HepG2 (cell line): ENCODE data around the gene TOM1L2. TPM values are rescaled to one million over a fixed set of nuclear protein-coding genes. Genes with fewer than 3 reads are reported as not detected.

Experiments
- ATAC-seq: fragments of 200-7000 bp; cut with Tn5 transposase; 3 replicates; pipeline ENCODE4 v1.9.1; 2020; ENCODE audit warnings: mild to moderate bottlenecking, moderate library complexity
- BruUV-seq: library from RNA; stranded (reverse); fragments of 400-500 nt; replicated peaks from 2 replicates; lab custom pipeline; 2021; lab: Mats Ljungman, UMichigan
- CTCF ChIA-PET: fragments of 300-600 bp; formaldehyde crosslinking; extraction: SDS; loops from one replicate; lab custom pipeline; 2021; ENCODE audit warnings: low total read pairs, inconsistent platforms, low intra/inter-chr PET ratio; lab: Yijun Ruan, JAX
- POLR2A ChIA-PET: fragments of 350-600 bp; sonication (Branson Sonifier 250); formaldehyde crosslinking; loops from one replicate; lab custom pipeline; 2020; ENCODE audit warnings: antibody characterized with exemption, inconsistent platforms; lab: Yijun Ruan, JAX
- DNase-seq: peaks from one replicate; pipeline ENCODE4 v3.0.0-alpha.2; 2015; ENCODE audit warnings: low spot score
- FAIRE-seq: peaks from 3 replicates; lab custom pipeline; 2011; peaks lifted over from hg19 to GRCh38; lab: Jason Lieb, UNC
- H2AFZ ChIP-seq: one replicate; pipeline ENCODE4 v1.6.1; 2011; ENCODE audit warnings: low read length, inconsistent platforms
- H3K27ac ChIP-seq: fragments of 300-600 bp; 3 replicates; pipeline ENCODE4 v1.8.0; 2011; ENCODE audit warnings: mixed run types, mild to moderate bottlenecking, mixed read lengths, low read length, inconsistent platforms; ENCODE audit not compliant: insufficient read depth; ENCODE audit errors: extremely low read length
- H3K27me3 ChIP-seq, 2 experiments: fragments of 200-600 bp in 1 of 2; 2 replicates in 1 of 2; 3 replicates in 1 of 2; pipeline versions ENCODE4 v1.6.0 to v1.8.0; 2011; ENCODE audit warnings: low read length in 2 of 2, mild to moderate bottlenecking in 2 of 2, moderate library complexity in 2 of 2, inconsistent platforms in 1 of 2; ENCODE audit not compliant: insufficient read depth in 2 of 2, control insufficient read depth in 1 of 2
- H3K36me3 ChIP-seq, 2 experiments: fragments of 200-600 bp in 1 of 2; replicated peaks in 1 of 2; 2 replicates in 1 of 2; 3 replicates in 1 of 2; pipeline versions ENCODE4 v1.5.1 to v1.8.0; 2011; ENCODE audit warnings: low read length in 2 of 2, inconsistent platforms in 1 of 2; ENCODE audit not compliant: insufficient read depth in 2 of 2, control insufficient read depth in 1 of 2
- H3K4me1 ChIP-seq: 2 replicates; pipeline ENCODE4 v1.5.1; 2012; ENCODE audit warnings: low read length, inconsistent platforms; ENCODE audit not compliant: insufficient read depth
- H3K4me2 ChIP-seq: 2 replicates; pipeline ENCODE4 v1.6.0; 2011; ENCODE audit warnings: low read depth, low read length, inconsistent platforms
- H3K4me3 ChIP-seq, 3 experiments: fragments of 200-600 bp in 1 of 3; sonication (generic), shearing (Covaris generic) in 1 of 3; replicated peaks in 1 of 3; 2 replicates each; pipeline ENCODE4 v1.5.1; 2011 to 2016; ENCODE audit warnings: low read length in 3 of 3, inconsistent platforms in 2 of 3, low read depth in 2 of 3, mild to moderate bottlenecking in 2 of 3, control low read depth in 1 of 3, mixed read lengths in 1 of 3; ENCODE audit not compliant: insufficient read depth in 1 of 3
- H3K79me2 ChIP-seq: one replicate; pipeline ENCODE4 v1.6.1; 2011; ENCODE audit warnings: low read length, inconsistent platforms; ENCODE audit not compliant: insufficient read depth
- H3K9ac ChIP-seq: 2 replicates; pipeline ENCODE4 v1.6.0; 2011; ENCODE audit warnings: mild to moderate bottlenecking, low read depth, low read length, inconsistent platforms; ENCODE audit not compliant: insufficient read depth
- H3K9me3 ChIP-seq: 2 replicates; pipeline ENCODE4 v1.5.1; 2012; ENCODE audit warnings: mild to moderate bottlenecking, low read length
- H4K20me1 ChIP-seq: 2 replicates; pipeline ENCODE4 v1.6.0; 2011; ENCODE audit warnings: inconsistent platforms, mild to moderate bottlenecking, low read length, moderate library complexity; ENCODE audit not compliant: insufficient read depth
- HOXA5 ChIP-seq: sonication (generic); formaldehyde crosslinking; IDR thresholded peaks from 2 replicates; pipeline ENCODE4 v1.4.0; 2020; ENCODE audit warnings: missing genetic modification reagents
- KDM5A ChIP-seq: fragments of 200-600 bp; sonication (generic); IDR thresholded peaks from 2 replicates; pipeline ENCODE4 v1.7.0; 2018; ENCODE audit warnings: antibody characterized with exemption, mild to moderate bottlenecking, low read length, borderline replicate concordance
- PRPF4 ChIP-seq: fragments of 200-400 bp; formaldehyde crosslinking; IDR thresholded peaks from 2 replicates; pipeline ENCODE4 v1.6.1; 2016; ENCODE audit warnings: low read length, low read depth; ENCODE audit not compliant: poor library complexity, severe bottlenecking
- WGBS: methylation state at CpG from one replicate; pipeline ENCODE4 v1.1.6; 2017; ENCODE audit warnings: low lambda C conversion rate; 5-methylcytosine and 5-hydroxymethylcytosine counted together
- in situ Hi-C: cut with HindIII; loops from 2 replicates; pipeline ENCODE4 v1.10.0; 2017; ENCODE audit warnings: low pct_unique_long_range_greater_than_20kb; ENCODE audit not compliant: extremely low pct_ligation_motif_present
- intact Hi-C: fragments of 100-400 bp; cut with micrococcal nuclease; formaldehyde crosslinking; loops from one replicate; pipeline ENCODE4 v1.10.0; 2022; ENCODE audit not compliant: unreplicated experiment
- polyA plus RNA-seq, 8 experiments: library from polyadenylated mRNA; depleted of rRNA in 3 of 8; stranded (reverse) in 7 of 8; unstranded in 1 of 8; fragments of >200 nt; fragmentation: Illumina TruSeq in 4 of 8; extraction: Trizol in 4 of 8; gene quantifications; 2 replicates each; pipeline versions ENCODE4 v1.2.1 to v1.2.3, GENCODE V29; 2011 to 2016; ENCODE audit warnings: low read depth in 4 of 8, missing spikeins in 1 of 8, mixed read lengths in 1 of 8; ENCODE audit not compliant: insufficient read depth in 1 of 8
- total RNA-seq, 5 experiments: library from RNA; depleted of rRNA; stranded (reverse); fragments of >200 nt; fragmentation: Illumina TruSeq; extraction: Trizol; gene quantifications; 2 replicates each; pipeline ENCODE4 v1.2.3, GENCODE V29; 2016; ENCODE audit warnings: low read depth in 1 of 5
- TF ChIP-seq, protein P1 (sequence below): sonication (generic); formaldehyde crosslinking; IDR thresholded peaks from 2 replicates; pipeline ENCODE4 v1.4.0; 2020; ENCODE audit warnings: mild to moderate bottlenecking, missing genetic modification reagents, borderline replicate concordance
- TF ChIP-seq, protein P2 (sequence below), 2 experiments: sonication (generic) in 1 of 2; formaldehyde crosslinking in 1 of 2; IDR thresholded peaks; 2 replicates each; pipeline versions ENCODE4 v1.5.1 to v1.6.1; 2011 to 2020; ENCODE audit warnings: borderline replicate concordance in 1 of 2, low read depth in 1 of 2, low read length in 1 of 2, mild to moderate bottlenecking in 1 of 2, missing genetic modification reagents in 1 of 2, moderate library complexity in 1 of 2

The TOM1L2 gene
- total and polyA plus RNA-seq, 2 of the 13 experiments (the other 11 are each of a cell fraction or from before 2014, with no cell fraction given): 4.7 to 7.4 TPM

GRCh38 chr17:17972952-17973254 is 703 bp upstream of the TOM1L2 start:
- ChIA-PET CTCF (no interaction called here), POLR2A (interaction anchor here (0.7 to 1.6 kb wide), 8 partner anchors 11 to 211 kb away, joined by 3 to 13 read pairs (median 4); partner anchors contain the start of genes ALKBH5 and SREBF1)
- in situ Hi-C loops (no loop called here), intact Hi-C loops (loop anchor here (1.0 to 5.0 kb wide), 2 partner anchors 45 to 51 kb away; no protein-coding TSS in a partner anchor)
- H3K4me1 ChIP-seq: peaks cover 23% of the 10 kb centered on the region
- no TSS peak for BruUV-seq
- H3K79me2 ChIP-seq: peaks cover 2% of the 10 kb centered on the region
- H3K4me3 ChIP-seq: peak overlapping the region; percentile 66 to 77 (median 68)
- H3K4me2 ChIP-seq: peak overlapping the region; percentile 92
- H4K20me1 ChIP-seq: no peaks in the 10 kb centered on the region
- 6% methylated on average over 13 of the region's 13 CpGs for WGBS
- no peaks in the 10 kb centered on the region for H3K9me3 ChIP-seq
- no peak for FAIRE-seq
- no peak overlapping the region for H3K27ac ChIP-seq
- no peaks in the 10 kb centered on the region for H3K36me3 ChIP-seq
- TF ChIP-seq, protein P1, sequence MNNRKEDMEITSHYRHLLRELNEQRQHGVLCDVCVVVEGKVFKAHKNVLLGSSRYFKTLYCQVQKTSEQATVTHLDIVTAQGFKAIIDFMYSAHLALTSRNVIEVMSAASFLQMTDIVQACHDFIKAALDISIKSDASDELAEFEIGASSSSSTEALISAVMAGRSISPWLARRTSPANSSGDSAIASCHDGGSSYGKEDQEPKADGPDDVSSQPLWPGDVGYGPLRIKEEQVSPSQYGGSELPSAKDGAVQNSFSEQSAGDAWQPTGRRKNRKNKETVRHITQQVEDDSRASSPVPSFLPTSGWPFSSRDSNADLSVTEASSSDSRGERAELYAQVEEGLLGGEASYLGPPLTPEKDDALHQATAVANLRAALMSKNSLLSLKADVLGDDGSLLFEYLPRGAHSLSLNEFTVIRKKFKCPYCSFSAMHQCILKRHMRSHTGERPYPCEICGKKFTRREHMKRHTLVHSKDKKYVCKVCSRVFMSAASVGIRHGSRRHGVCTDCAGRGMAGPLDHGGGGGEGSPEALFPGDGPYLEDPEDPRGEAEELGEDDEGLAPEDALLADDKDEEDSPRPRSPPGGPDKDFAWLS: no peak
- TF ChIP-seq, protein P2, sequence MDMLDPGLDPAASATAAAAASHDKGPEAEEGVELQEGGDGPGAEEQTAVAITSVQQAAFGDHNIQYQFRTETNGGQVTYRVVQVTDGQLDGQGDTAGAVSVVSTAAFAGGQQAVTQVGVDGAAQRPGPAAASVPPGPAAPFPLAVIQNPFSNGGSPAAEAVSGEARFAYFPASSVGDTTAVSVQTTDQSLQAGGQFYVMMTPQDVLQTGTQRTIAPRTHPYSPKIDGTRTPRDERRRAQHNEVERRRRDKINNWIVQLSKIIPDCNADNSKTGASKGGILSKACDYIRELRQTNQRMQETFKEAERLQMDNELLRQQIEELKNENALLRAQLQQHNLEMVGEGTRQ (IDR thresholded peaks at IDR 0.05; ENCODE audit: low read depth, low read length): no peak
- TF ChIP-seq, protein P2 (CRISPR knock-in tag; IDR thresholded peaks at IDR 0.05; ENCODE audit: borderline replicate concordance): peak; percentile 18; the same call in 1 of the 2 replicates
- TF ChIP-seq PRPF4 (no peak), KDM5A (peak; percentile 26; the same call in 1 of the 2 replicates), HOXA5 (CRISPR knock-in tag) (0 out of 2 replicates have a peak, but pooled peaks have one; percentile 13)
- H3K27me3 ChIP-seq: peaks cover 4 to 17% of the 10 kb centered on the region in 2 experiments; a peak in 2 of 5 replicates
- DNase-seq: no peak
- H3K9ac ChIP-seq: peak overlapping the region; percentile 54; the same call in 1 of the 2 replicates
- no peak for ATAC-seq
- H2AFZ ChIP-seq: peak overlapping the region; percentile 24
